Ovary (tissue), 3 donors: ENCODE data around the gene TMPRSS13.

Source experiments
- POLR2A ChIP-seq: fragments of 450-650 bp; IDR thresholded peaks from one replicate; pipeline ENCODE4 v1.6.1; 2017; ENCODE audit warnings: antibody characterized with exemption, mild to moderate bottlenecking, moderate library complexity
- TF ChIP-seq, protein P1 (sequence below), 3 donors: fragments of 450-650 bp in 2 of 3; fragments of 200-600 bp in 1 of 3; IDR thresholded peaks; one replicate each; pipeline versions ENCODE4 v1.5.1 to v1.8.0; 2016 to 2022; ENCODE audit warnings: antibody characterized with exemption in 3 of 3, mild to moderate bottlenecking in 1 of 3
- donor health status: DM: no; HTN: no; CAD: no.

DNA sequence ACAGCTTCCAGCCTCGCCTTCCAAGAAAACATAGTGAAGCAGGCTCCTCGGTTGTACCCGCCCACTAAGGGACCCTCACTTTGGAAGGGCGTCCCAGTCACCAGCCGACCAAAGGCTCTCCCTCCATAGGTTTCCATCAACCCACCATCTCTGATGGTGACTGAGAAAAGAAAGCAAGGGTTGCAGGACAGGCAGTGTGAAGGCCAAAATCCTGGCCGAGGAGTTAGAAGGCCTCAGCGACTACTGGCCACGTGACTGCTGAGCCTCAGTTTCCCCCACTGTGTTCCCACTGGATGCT is 55.4 kb downstream of the TMPRSS13 start:
- TF ChIP-seq, protein P1, sequence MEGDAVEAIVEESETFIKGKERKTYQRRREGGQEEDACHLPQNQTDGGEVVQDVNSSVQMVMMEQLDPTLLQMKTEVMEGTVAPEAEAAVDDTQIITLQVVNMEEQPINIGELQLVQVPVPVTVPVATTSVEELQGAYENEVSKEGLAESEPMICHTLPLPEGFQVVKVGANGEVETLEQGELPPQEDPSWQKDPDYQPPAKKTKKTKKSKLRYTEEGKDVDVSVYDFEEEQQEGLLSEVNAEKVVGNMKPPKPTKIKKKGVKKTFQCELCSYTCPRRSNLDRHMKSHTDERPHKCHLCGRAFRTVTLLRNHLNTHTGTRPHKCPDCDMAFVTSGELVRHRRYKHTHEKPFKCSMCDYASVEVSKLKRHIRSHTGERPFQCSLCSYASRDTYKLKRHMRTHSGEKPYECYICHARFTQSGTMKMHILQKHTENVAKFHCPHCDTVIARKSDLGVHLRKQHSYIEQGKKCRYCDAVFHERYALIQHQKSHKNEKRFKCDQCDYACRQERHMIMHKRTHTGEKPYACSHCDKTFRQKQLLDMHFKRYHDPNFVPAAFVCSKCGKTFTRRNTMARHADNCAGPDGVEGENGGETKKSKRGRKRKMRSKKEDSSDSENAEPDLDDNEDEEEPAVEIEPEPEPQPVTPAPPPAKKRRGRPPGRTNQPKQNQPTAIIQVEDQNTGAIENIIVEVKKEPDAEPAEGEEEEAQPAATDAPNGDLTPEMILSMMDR (IDR thresholded peaks at IDR 0.05), result no peak
- TF ChIP-seq POLR2A, result no peak
